IMR-90 (cell line): ENCODE data around the gene CAPN9. TPM values are rescaled to one million over a fixed set of nuclear protein-coding genes. Genes with fewer than 3 reads are reported as not detected.

ENCODE experiments used
- ATAC-seq: fragments of 200-7000 bp; cut with Tn5 transposase; 2 replicates; pipeline ENCODE4 v1.9.1; 2020; ENCODE audit warnings: low read depth, mild to moderate bottlenecking, moderate library complexity
- BruUV-seq: library from RNA; stranded (reverse); fragments of 400-500 nt; replicated peaks from 2 replicates; lab custom pipeline; 2021; lab: Mats Ljungman, UMichigan
- CTCF ChIA-PET: fragments of 300-600 bp; formaldehyde crosslinking; extraction: SDS; loops from one replicate; lab custom pipeline; 2021; ENCODE audit warnings: antibody characterized with exemption; lab: Yijun Ruan, JAX
- POLR2A ChIA-PET: fragments of 300-600 bp; sonication (Branson Sonifier 250); formaldehyde crosslinking; loops from one replicate; lab custom pipeline; 2022; ENCODE audit warnings: antibody characterized with exemption; ENCODE audit not compliant: unreplicated experiment; lab: Charles Lee
- DNase-seq: peaks from one replicate; pipeline ENCODE4 v3.0.0; 2013
- H2AFZ ChIP-seq: replicated peaks from 2 replicates; pipeline ENCODE3; 2013; ENCODE audit warnings: low read length, mild to moderate bottlenecking; ENCODE audit not compliant: poor library complexity
- H2AK5ac ChIP-seq: 2 replicates; pipeline ENCODE4 v1.6.1; 2013; ENCODE audit warnings: low read depth, low read length, inconsistent platforms
- H2AK9ac ChIP-seq: replicated peaks from 2 replicates; pipeline ENCODE3; 2013; ENCODE audit warnings: mild to moderate bottlenecking, low read depth, low read length, moderate library complexity; ENCODE audit not compliant: poor library complexity
- H2BK120ac ChIP-seq: 2 replicates; pipeline ENCODE4 v1.6.1; 2013; ENCODE audit warnings: low read depth, low read length, inconsistent platforms
- H2BK15ac ChIP-seq: 3 replicates; pipeline ENCODE4 v1.6.1; 2013; ENCODE audit warnings: low read depth, low read length, inconsistent platforms
- H2BK20ac ChIP-seq: 2 replicates; pipeline ENCODE4 v1.6.1; 2013; ENCODE audit warnings: low read depth, mild to moderate bottlenecking, inconsistent platforms, low read length, moderate library complexity
- H2BK5ac ChIP-seq: 2 replicates; pipeline ENCODE4 v1.6.1; 2013; ENCODE audit warnings: mild to moderate bottlenecking, low read depth, low read length, inconsistent platforms; ENCODE audit not compliant: poor library complexity, severe bottlenecking
- H3K14ac ChIP-seq: replicated peaks from 2 replicates; pipeline ENCODE4 v1.6.1; 2013; ENCODE audit warnings: low read depth, low read length, inconsistent platforms
- H3K18ac ChIP-seq: 2 replicates; pipeline ENCODE4 v1.6.1; 2013; ENCODE audit warnings: low read depth, low read length, control low read depth
- H3K23ac ChIP-seq: 2 replicates; pipeline ENCODE4 v1.6.1; 2013; ENCODE audit warnings: low read depth, low read length, inconsistent platforms
- H3K27ac ChIP-seq: 2 replicates; pipeline ENCODE4 v1.5.1; 2013; ENCODE audit warnings: mild to moderate bottlenecking, control low read depth, low read length; ENCODE audit not compliant: insufficient read depth
- H3K27me3 ChIP-seq: 2 replicates; pipeline ENCODE4 v1.6.1; 2013; ENCODE audit warnings: low read length; ENCODE audit not compliant: control insufficient read depth, insufficient read depth
- H3K36me3 ChIP-seq: 2 replicates; pipeline ENCODE4 v1.6.1; 2013; ENCODE audit warnings: low read length, mixed read lengths; ENCODE audit not compliant: control insufficient read depth, insufficient read depth
- H3K4ac ChIP-seq: 2 replicates; pipeline ENCODE4 v1.6.1; 2013; ENCODE audit warnings: low read depth, low read length, inconsistent platforms
- H3K4me1 ChIP-seq: 2 replicates; pipeline ENCODE4 v1.6.1; 2013; ENCODE audit warnings: low read length, mixed read lengths; ENCODE audit not compliant: control insufficient read depth, insufficient read depth
- H3K4me2 ChIP-seq: 2 replicates; pipeline ENCODE4 v1.6.1; 2013; ENCODE audit warnings: low read depth, mild to moderate bottlenecking, control low read depth, low read length, moderate library complexity
- H3K4me3 ChIP-seq: 2 replicates; pipeline ENCODE4 v1.5.1; 2013; ENCODE audit warnings: low read depth, mild to moderate bottlenecking, control low read depth, low read length, moderate library complexity; ENCODE audit not compliant: insufficient read depth
- H3K56ac ChIP-seq: 2 replicates; pipeline ENCODE4 v1.6.1; 2013; ENCODE audit warnings: low read length, inconsistent platforms; ENCODE audit not compliant: insufficient read depth; ENCODE audit errors: extremely low read depth
- H3K79me1 ChIP-seq, 2 experiments: 2 replicates each; pipeline ENCODE4 v1.6.1; 2013; ENCODE audit warnings: low read length in 2 of 2, inconsistent platforms in 1 of 2, low read depth in 1 of 2
- H3K9ac ChIP-seq: 2 replicates; pipeline ENCODE4 v1.6.1; 2013; ENCODE audit warnings: low read depth, low read length, control low read depth
- H3K9me1 ChIP-seq: 2 replicates; pipeline ENCODE4 v1.6.1; 2013; ENCODE audit warnings: low read length, inconsistent platforms; ENCODE audit not compliant: insufficient read depth
- H3K9me3 ChIP-seq: 2 replicates; pipeline ENCODE4 v1.6.1; 2013; ENCODE audit warnings: low read length; ENCODE audit not compliant: control insufficient read depth, insufficient read depth
- H4K20me1 ChIP-seq: 2 replicates; pipeline ENCODE4 v1.6.1; 2013; ENCODE audit warnings: low read length, inconsistent platforms; ENCODE audit not compliant: insufficient read depth
- H4K5ac ChIP-seq: 2 replicates; pipeline ENCODE4 v1.6.1; 2013; ENCODE audit warnings: mild to moderate bottlenecking, low read depth, low read length, control low read depth
- H4K8ac ChIP-seq, 2 experiments: 2 replicates each; pipeline ENCODE4 v1.6.1; 2013; ENCODE audit warnings: low read depth in 2 of 2, low read length in 2 of 2, control low read depth in 1 of 2, inconsistent platforms in 1 of 2
- H4K91ac ChIP-seq: 2 replicates; pipeline ENCODE4 v1.6.1; 2013; ENCODE audit warnings: low read depth, low read length, inconsistent platforms; ENCODE audit not compliant: insufficient read depth
- CEBPB ChIP-seq: IDR thresholded peaks from 2 replicates; pipeline ENCODE4 v1.6.1; 2012; ENCODE audit warnings: low read depth, low read length, improper control_type of control experiment
- CHD1 ChIP-seq: IDR thresholded peaks from 2 replicates; pipeline ENCODE4 v1.6.1; 2012; ENCODE audit warnings: low read depth, low read length, improper control_type of control experiment
- CTCF ChIP-seq: conservative IDR thresholded peaks from 2 replicates; pipeline ENCODE4 v1.5.1; 2012; ENCODE audit warnings: mild to moderate bottlenecking, low read depth, low read length, improper control_type of control experiment
- ELK1 ChIP-seq: fragments of 150-350 bp; IDR thresholded peaks from 2 replicates; pipeline ENCODE4 v1.6.1; 2016; ENCODE audit warnings: low read depth, mild to moderate bottlenecking, low read length, moderate library complexity, borderline replicate concordance
- FOS ChIP-seq: fragments of 150-350 bp; IDR thresholded peaks from 2 replicates; pipeline ENCODE4 v1.6.1; 2016; ENCODE audit warnings: low read depth, low read length
- MAFK ChIP-seq: IDR thresholded peaks from 2 replicates; pipeline ENCODE4 v1.6.1; 2012; ENCODE audit warnings: low read depth, low read length, improper control_type of control experiment
- MAZ ChIP-seq: IDR thresholded peaks from 2 replicates; pipeline ENCODE4 v1.6.1; 2012; ENCODE audit warnings: low read depth, mild to moderate bottlenecking, low read length, improper control_type of control experiment, moderate library complexity, borderline replicate concordance
- NFE2L2 ChIP-seq: fragments of 150-350 bp; IDR thresholded peaks from 2 replicates; pipeline ENCODE4 v1.6.1; 2016; ENCODE audit warnings: low read depth, mild to moderate bottlenecking, low read length
- POLR2A ChIP-seq: IDR thresholded peaks from 2 replicates; pipeline ENCODE4 v1.6.1; 2012; ENCODE audit warnings: mild to moderate bottlenecking, low read depth, low read length
- WGBS, 2 experiments: methylation state at CpG; one replicate each; pipeline versions ENCODE4 v1.1.5 to v1.1.7; 2013; ENCODE audit warnings: missing lambda C conversion rate in 2 of 2; ENCODE audit not compliant: insufficient read length in 1 of 2; ENCODE audit errors: extremely low coverage in 2 of 2; 5-methylcytosine and 5-hydroxymethylcytosine counted together
- dilution Hi-C: fragments of 300-500 bp; cut with HindIII; formaldehyde crosslinking; loops from one replicate; pipeline ENCODE4 v1.14.3; 2018; ENCODE audit warnings: low sequenced_read_pairs; ENCODE audit not compliant: unreplicated experiment
- in situ Hi-C: fragments of 300-500 bp; cut with MboI; formaldehyde crosslinking; loops from 3 replicates; pipeline ENCODE4 v1.14.3; 2019; ENCODE audit warnings: low sequenced_read_pairs, inconsistent platforms, mixed read lengths
- intact Hi-C: fragments of 100-400 bp; cut with micrococcal nuclease; formaldehyde crosslinking; loops from 2 replicates; pipeline ENCODE4 v1.10.0; 2022
- polyA plus RNA-seq, 3 experiments: library from polyadenylated mRNA; depleted of rRNA; stranded (reverse); fragments of >200 nt; gene quantifications; 2 replicates each; pipeline ENCODE4 v1.2.3, GENCODE V29; 2012; ENCODE audit warnings: low replicate concordance in 1 of 3
- total RNA-seq: library from RNA; depleted of rRNA; stranded (reverse); fragments of >200 nt; gene quantifications from 2 replicates; pipeline ENCODE4 v1.2.3, GENCODE V29; 2012

The CAPN9 gene
- total and polyA plus RNA-seq, 2 of the 4 experiments (the other 2 are of a cell fraction): not detected

GRCh38 chr1:230843503-230844309 is 96.5 kb downstream of the CAPN9 start (continued):
- TF ChIP-seq POLR2A: no peak

GRCh38 chr1:230844561-230844960 is 97.4 kb downstream of the CAPN9 start:
- no peak overlapping the region for H3K4ac ChIP-seq
- no CpG with 5 or more reads among the region's 4 CpGs for WGBS, 2 experiments
- in situ Hi-C loops (no loop called here), dilution Hi-C loops (no loop called here), intact Hi-C loops (no loop called here)
- H3K4me3 ChIP-seq: no peak overlapping the region
- peaks cover 10% of the 10 kb centered on the region for H3K4me1 ChIP-seq
- no peak overlapping the region for H3K23ac ChIP-seq
- H3K14ac ChIP-seq: no peak overlapping the region
- H4K20me1 ChIP-seq: peaks cover 58% of the 10 kb centered on the region
- H3K36me3 ChIP-seq: peaks cover 36% of the 10 kb centered on the region
- H2AFZ ChIP-seq: no peak overlapping the region
- no peak overlapping the region for H3K27ac ChIP-seq
- H4K5ac ChIP-seq: no peak overlapping the region
- no peak overlapping the region for H2BK20ac ChIP-seq
- DNase-seq (no peak), ATAC-seq (no peak)
- H3K9ac ChIP-seq: no peak overlapping the region
- H3K27me3 ChIP-seq: no peaks in the 10 kb centered on the region
- peaks cover 42 to 81% of the 10 kb centered on the region in 2 experiments for H3K79me1 ChIP-seq
- ChIA-PET CTCF (no interaction called here), POLR2A (no interaction called here)
- H2BK15ac ChIP-seq: no peak overlapping the region
- BruUV-seq: no TSS peak
- no peak overlapping the region for H3K18ac ChIP-seq
- H2AK5ac ChIP-seq: peak overlapping the region; percentile 75; the same call in 1 of the 2 replicates
- no peaks in the 10 kb centered on the region for H3K9me3 ChIP-seq
- TF ChIP-seq POLR2A: no peak
- TF ChIP-seq FOS: no peak
- no peak for TF ChIP-seq CEBPB
- TF ChIP-seq MAZ: no peak
- TF ChIP-seq NFE2L2: no peak
- TF ChIP-seq ELK1: no peak
- TF ChIP-seq CTCF: no peak
- TF ChIP-seq CHD1: no peak
- TF ChIP-seq MAFK: no peak
- H3K56ac ChIP-seq: no peak overlapping the region
- no peak overlapping the region for H2AK9ac ChIP-seq
- H4K8ac ChIP-seq: no peak overlapping the region; a peak in 1 of 4 replicates
- H4K91ac ChIP-seq: no peak overlapping the region
- no peak overlapping the region for H2BK120ac ChIP-seq
- H3K9me1 ChIP-seq: peaks cover 23% of the 10 kb centered on the region
- no peak overlapping the region for H2BK5ac ChIP-seq
- no peak overlapping the region for H3K4me2 ChIP-seq
